Retina (tissue), 1 donor: ENCODE measurements around the gene SCG5.

Experiments
- DNase-seq: peaks from one replicate; pipeline ENCODE4 v3.0.0-alpha.2; 2016

SCG5 gene

DNA sequence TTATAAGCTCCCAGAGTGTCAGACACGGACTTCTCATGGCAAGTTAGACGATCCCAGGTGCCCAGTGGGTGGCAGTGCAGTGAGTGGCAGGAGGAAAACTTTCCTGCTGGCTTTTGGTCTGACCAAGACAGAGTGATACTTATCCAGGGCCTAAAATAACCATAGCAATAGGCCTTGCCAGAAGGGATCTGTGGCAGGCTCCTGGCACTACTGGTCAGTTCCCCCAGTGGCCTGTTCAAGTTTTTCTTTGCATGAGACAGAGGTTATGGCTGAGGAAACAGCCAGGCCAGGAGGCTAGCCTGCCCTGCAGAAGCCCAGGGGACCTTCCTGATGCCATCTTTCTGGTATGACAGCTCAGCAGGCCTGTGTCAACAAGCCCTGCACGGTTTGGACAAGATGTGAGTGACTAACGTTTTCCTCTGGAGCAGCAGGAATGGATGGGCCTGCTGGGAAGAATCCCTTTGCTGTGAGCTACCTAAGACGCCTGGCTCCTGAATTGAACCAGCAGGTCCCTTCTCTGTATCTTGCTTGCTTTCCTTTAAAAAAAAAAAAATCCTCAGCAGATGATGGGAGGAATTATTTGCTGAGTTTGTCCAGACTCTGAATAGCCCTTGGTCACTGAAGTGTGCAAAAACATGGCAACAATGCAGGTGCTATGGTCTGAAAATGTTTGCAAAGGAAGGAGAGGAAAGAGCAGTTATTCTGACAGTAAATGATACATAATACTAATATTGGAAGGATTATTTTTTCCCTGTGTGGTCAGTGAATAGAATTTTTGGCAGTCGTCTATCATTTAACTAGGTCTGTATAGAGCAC lies 18.0 kb downstream of the SCG5 start:
- DNase-seq, result no peak

DNA sequence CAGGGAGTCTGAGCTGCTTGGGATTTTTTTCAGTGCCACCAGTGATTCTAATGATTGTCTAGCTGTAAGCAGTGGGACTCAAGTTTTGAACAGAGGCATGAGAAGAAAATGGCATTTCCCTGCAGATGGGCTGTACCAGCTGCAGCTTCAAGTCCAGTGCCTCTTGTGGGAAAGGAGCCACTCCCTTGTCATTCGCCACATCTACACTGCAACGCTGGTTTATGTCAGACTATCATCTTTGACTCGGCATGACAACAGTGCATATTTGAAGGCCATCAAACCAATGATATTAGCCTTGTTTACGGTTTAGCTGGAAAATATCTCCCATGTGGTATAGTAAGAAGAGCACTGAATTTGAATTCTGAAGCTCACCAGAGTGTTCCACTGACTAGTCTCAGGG lies 22.2 kb downstream of the SCG5 start:
- no peak for DNase-seq

DNA sequence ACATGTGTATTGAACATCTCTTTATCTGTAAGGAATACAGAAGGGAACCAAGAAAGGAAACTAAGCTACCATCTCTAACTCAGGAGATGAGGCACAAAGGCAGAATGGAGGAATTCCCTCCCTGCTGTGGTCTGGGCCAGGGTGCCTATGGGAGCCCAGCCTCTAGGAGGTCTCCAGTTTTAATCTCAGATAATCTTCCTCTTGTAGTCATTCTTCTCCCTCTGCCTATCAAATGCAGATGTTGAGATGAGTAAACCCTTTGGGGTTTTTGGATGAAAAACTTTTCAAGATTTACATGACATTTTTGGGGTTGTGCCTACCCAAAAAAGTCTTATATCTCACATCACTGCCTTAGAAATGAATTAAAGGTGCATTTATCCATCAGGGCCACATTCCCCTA lies 23.3 kb downstream of the SCG5 start:
- no peak for DNase-seq

DNA sequence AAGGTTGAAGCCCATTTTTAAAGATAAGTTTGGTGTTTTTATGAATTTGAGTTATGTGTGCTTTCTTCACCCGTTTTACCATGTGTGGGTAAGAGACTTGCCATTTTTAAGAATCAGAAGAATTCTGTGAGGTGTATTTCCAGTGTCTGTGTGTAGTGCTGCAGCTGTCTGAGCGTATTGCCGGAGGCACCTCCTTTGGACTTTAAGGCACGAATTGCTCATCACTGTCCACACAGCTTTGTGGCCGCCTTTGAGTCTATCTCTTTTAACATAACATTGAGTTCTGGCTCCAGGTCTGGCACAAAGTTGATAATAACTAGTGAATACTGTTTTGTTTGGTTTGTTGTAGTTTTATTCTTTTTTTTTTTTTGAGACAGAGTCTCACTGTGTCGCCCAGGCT lies 25.8 kb downstream of the SCG5 start:
- no peak for DNase-seq

DNA sequence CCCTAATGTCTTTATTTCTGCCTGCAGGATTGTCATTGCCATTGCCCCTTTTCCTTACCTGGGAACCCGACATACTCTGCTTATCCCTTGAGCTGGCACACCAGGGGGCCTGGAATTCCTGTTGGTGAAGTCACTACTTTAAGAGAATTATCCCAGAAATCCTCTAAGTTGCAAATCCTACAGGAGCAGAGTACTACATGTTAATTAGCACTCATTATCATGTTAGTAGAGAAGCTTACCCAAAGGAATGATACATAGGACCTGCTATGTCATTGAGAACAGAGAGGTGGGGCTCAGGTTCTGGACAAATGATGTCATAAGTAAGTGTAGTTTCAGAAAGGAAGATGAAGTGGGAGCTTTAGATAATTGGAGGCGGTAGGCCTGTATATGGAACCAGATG lies 27.4 kb downstream of the SCG5 start:
- no peak for DNase-seq

GRCh38 chr15:32669896-32670611 lies 28.5 kb downstream of the SCG5 start:
- peak; percentile 42 for DNase-seq

DNA sequence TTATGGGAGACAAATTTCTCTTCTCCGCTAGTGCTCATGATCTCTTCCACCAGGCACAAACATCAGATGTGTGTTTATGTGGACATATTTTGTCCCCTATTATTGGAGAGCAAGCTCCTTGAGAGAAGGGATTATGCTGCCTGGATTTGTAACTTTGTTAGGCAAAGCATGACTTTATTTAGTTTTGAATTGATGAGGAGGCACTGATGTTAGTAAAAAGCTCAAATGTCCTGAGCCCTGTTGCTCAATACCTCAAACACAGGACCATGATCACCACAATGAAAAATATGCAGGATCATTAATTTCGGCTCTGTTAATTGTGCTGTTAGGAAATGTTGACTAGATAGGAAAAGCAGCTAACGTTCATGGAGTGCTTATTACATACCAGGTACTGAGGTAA lies 29.1 kb downstream of the SCG5 start:
- no peak for DNase-seq

- no peak for DNase-seq
Measured at GRCh38 chr15:32671339-32672325, 30.1 kb downstream of the SCG5 start.

DNA sequence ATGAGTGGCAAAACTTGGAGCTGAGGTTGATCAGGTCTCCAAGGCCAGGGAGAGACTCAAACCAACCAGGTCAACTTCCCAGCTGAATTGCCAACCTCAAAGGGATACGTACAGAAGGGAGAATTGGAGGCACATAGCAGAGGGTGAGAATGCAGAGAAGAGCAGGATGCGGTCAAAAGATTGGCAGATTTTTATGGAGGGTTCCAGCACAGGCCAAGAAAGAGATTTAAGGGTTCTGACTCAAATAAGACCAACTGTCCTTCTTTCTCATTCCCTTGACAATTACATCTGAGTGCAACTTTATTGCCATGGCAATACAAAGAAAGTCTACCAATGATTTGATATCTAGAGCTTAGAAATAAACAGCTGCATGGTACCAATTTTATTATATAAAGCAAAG lies 33.2 kb downstream of the SCG5 start:
- no peak for DNase-seq

- DNase-seq, result no peak
Measured at GRCh38 chr15:32675466-32675865, 34.0 kb downstream of the SCG5 start.

- no peak for DNase-seq
Measured at GRCh38 chr15:32676169-32676568, 34.7 kb downstream of the SCG5 start.

DNA sequence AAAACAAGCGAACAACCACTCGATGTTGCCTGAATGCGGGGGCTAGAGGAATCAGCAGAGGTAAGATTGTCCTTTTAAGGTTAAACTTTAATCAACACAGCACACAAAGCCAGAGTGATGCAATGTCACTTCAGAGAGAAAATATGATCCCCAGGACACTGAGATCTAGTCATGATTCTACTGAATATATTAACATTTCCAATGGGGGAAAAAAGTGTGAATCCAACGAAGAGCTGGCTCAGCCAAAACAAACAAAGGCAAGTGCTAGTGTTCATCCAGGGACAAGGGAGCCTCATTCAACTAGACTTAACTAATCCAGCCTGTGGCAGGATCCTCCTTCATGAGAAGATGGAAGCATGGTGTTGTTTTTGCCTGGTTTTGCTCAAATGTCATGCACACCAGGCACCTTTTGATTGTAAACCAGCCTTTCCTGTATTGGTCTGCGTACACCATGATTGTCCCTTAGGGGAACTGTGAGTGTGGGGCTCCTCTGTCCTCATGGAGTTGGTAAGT lies 35.8 kb downstream of the SCG5 start:
- no peak for DNase-seq

GRCh38 chr15:32679298-32679690 lies 37.8 kb downstream of the SCG5 start:
- no peak for DNase-seq

GRCh38 chr15:32682569-32682968 lies 41.1 kb downstream of the SCG5 start:
- no peak for DNase-seq

DNA sequence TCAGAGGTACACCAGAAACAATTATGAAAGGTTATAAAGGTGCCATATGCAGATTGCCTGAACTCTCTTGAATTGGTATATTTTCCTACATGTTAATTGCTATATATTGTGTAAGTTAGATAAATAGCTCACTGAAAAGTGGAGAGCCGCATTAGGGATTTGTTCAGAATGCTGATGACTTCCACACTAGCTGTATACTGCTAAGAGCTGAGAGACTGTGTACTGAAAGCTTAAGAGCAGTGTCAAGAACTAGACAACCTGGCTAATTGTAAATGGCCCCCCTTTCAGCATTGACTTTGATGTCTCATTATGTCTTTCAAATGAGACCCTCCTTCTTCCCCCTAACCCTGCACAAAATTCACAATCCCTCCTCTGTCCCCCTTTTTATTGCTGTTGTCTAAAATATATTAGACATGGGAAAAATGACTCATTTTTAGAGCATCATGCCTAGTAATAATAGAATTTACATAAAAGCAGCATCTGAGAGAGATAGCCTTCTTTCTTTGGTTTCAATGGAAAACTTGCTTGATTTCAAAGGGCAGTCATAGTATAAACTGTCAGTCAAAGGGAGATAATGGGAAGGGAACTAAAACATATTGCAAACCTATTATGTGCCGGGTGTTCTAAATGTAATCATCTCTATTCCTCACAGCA lies 41.6 kb downstream of the SCG5 start:
- no peak for DNase-seq

GRCh38 chr15:32683906-32684584 lies 42.5 kb downstream of the SCG5 start:
- no peak for DNase-seq

DNA sequence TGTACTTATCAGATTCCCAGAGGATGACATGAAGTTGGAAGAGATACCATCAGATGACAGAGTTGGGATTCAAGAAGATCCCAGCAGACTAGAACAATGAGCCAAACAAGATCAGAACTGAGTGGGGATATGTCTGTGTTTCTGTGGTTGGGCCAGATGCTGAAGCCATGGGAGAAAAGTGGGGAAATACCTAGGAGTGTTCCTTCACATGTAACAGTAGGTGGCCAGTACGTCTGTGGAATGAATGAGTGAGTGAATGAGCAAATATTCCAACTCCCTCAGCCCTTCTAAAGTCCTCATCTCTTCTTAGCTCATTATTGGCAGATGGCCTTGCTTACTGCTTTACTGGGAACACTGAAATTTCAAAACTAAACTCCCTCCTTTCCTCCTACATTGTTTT lies 44.1 kb downstream of the SCG5 start:
- no peak for DNase-seq

GRCh38 chr15:32687556-32687955 lies 46.0 kb downstream of the SCG5 start:
- DNase-seq, result no peak

GRCh38 chr15:32688151-32688639 lies 46.7 kb downstream of the SCG5 start:
- no peak for DNase-seq

DNA sequence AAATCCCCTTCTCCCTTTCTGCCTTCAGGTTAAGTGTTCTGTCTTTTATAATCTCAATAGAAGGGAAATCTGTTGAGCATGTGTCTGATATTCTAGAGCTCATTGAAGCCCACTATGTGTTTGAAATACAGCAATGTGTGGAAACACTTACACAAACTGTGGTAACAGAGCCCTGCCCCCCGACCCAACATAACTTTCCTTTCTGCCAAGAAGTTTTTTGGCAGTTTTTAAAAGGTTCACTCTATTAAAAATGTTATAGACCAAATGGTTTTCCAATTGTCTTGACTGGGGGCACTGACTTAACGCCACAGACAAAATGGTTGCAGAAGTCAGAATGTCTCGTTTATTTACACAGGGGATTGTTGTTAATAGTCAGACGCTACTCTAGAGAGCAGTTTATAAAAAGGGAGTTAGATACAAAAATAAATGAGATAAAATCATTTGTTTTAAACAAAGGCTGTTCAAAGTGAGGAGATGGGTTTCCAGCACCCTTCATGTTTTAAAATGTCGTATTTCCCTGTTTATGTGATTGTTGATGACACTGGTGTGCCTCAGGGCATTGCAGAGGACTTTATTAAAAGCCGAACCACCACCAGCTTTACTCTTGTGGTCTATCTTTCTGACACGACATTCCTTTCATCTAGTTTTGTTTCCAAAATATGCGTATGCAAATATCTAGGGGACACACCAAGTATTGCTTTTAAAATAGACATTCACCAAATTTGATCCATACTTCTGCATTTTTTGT lies 49.6 kb downstream of the SCG5 start:
- DNase-seq, result no peak

GRCh38 chr15:32691689-32692038 lies 50.2 kb downstream of the SCG5 start:
- DNase-seq, result no peak
